GM19351 (cell line): ENCODE measurements around the gene LZTS2.

Source experiments
- ATAC-seq: cut with Tn5 transposase; IDR thresholded peaks from one replicate; pipeline ENCODE4 v1.9.1; 2021; ENCODE audit warnings: mild to moderate bottlenecking, moderate library complexity; ENCODE audit not compliant: unreplicated experiment

The LZTS2 gene

GRCh38 chr10:101047961-101048892 lies 48.6 kb downstream of the LZTS2 start:
- ATAC-seq, result no peak

- ATAC-seq, result peak; percentile 74
These were observed 50.8 kb downstream of the LZTS2 start for GRCh38 chr10:101050208-101051069.

- no peak for ATAC-seq
These were observed 52.7 kb downstream of the LZTS2 start for GRCh38 chr10:101052285-101052684.

GRCh38 chr10:101053516-101053915 lies 53.9 kb downstream of the LZTS2 start:
- ATAC-seq, result no peak

GRCh38 chr10:101054351-101054750 lies 54.7 kb downstream of the LZTS2 start:
- no peak for ATAC-seq

GRCh38 chr10:101054876-101055275 lies 55.3 kb downstream of the LZTS2 start:
- ATAC-seq, result no peak

DNA sequence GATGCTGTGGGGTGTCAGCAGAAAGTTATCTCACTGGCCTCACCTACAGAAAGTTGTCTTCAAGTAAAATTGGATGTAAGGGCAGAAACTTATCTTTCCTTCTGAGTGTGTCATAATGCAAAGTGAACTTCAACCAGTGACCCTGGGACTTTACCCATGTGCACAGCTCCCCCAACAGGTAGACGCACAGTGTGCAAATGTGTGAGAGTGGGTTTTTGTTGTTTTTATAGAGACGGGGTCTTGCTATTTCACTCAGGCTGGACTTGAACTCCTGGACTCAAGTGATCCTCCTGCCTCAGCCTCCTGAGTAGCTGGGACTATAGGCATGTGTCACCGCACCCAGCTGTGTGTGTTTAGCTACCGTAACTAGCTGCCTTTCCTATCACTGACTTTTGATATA lies 55.8 kb downstream of the LZTS2 start:
- ATAC-seq, result no peak

- no peak for ATAC-seq
These were observed 57.0 kb downstream of the LZTS2 start for GRCh38 chr10:101056365-101057151.
